HEK293 (cell line): ENCODE data around the gene GPR62.

ENCODE experiments used
- ATF2 ChIP-seq: fragments of 450-650 bp; formaldehyde crosslinking; IDR thresholded peaks from 2 replicates; pipeline ENCODE4 v1.5.1; 2016; ENCODE audit warnings: missing biosample characterization, missing genetic modification characterization, low read depth
- KLF10 ChIP-seq: fragments of 450-650 bp; IDR thresholded peaks from 2 replicates; pipeline ENCODE4 v1.5.1; 2018; ENCODE audit warnings: missing biosample characterization, mild to moderate bottlenecking, missing genetic modification characterization
- PBX3 ChIP-seq: sonication (generic); formaldehyde crosslinking; IDR thresholded peaks from 2 replicates; pipeline ENCODE4 v1.8.1; 2022; ENCODE audit warnings: mild to moderate bottlenecking, moderate library complexity, missing genetic modification reagents
- SP2 ChIP-seq: fragments of 450-650 bp; formaldehyde crosslinking; IDR thresholded peaks from 2 replicates; pipeline ENCODE4 v1.5.1; 2016; ENCODE audit warnings: missing biosample characterization, missing genetic modification characterization
- ZNF138 ChIP-seq: fragments of 450-650 bp; formaldehyde crosslinking; IDR thresholded peaks from 2 replicates; pipeline ENCODE4 v1.5.1; 2016; ENCODE audit warnings: missing biosample characterization, missing genetic modification characterization, borderline replicate concordance
- ZSCAN5A ChIP-seq: fragments of 450-650 bp; formaldehyde crosslinking; IDR thresholded peaks from 2 replicates; pipeline ENCODE4 v1.5.1; 2016; ENCODE audit warnings: missing biosample characterization, missing genetic modification characterization
- TF ChIP-seq, protein P1 (sequence below): fragments of 450-650 bp; formaldehyde crosslinking; IDR thresholded peaks from 2 replicates; pipeline ENCODE4 v1.5.1; 2016; ENCODE audit warnings: missing biosample characterization, missing genetic modification characterization
- TF ChIP-seq, protein P2 (sequence below): fragments of 450-650 bp; formaldehyde crosslinking; IDR thresholded peaks from 2 replicates; pipeline ENCODE4 v1.5.1; 2016; ENCODE audit warnings: missing biosample characterization, missing genetic modification characterization

DNA sequence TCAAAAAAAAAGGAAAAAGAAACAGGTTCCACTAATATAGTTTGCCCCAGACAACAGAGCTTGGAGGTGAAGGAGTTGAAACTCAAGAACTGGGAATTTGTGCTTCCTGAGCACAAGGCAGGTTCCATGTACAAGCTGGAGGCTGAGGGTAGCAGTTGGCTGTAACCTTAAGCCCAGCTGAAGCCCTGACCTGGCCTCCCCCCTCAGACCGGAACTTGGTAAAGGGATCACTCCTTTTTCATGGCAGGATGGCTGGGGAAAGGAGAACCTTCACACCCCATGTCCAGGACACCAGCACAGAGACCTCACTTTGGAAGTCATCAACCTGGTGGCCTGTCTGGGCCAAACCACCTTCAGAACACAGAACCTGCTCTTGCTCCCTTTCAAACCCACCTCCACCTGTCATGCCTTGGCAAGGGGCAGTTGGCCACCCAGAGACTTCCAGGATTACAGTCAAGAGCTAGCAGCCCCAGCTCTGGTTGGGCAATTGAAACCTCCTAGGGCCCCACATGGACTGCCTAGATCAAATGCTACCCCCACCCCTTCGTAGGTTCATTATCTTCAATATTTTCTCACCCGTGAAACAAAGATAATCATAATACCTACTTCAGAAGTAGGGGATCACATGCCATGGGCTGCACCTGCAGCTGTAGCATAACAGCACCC is 37.0 kb downstream of the GPR62 start:
- TF ChIP-seq, protein P1, sequence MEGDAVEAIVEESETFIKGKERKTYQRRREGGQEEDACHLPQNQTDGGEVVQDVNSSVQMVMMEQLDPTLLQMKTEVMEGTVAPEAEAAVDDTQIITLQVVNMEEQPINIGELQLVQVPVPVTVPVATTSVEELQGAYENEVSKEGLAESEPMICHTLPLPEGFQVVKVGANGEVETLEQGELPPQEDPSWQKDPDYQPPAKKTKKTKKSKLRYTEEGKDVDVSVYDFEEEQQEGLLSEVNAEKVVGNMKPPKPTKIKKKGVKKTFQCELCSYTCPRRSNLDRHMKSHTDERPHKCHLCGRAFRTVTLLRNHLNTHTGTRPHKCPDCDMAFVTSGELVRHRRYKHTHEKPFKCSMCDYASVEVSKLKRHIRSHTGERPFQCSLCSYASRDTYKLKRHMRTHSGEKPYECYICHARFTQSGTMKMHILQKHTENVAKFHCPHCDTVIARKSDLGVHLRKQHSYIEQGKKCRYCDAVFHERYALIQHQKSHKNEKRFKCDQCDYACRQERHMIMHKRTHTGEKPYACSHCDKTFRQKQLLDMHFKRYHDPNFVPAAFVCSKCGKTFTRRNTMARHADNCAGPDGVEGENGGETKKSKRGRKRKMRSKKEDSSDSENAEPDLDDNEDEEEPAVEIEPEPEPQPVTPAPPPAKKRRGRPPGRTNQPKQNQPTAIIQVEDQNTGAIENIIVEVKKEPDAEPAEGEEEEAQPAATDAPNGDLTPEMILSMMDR (tag by site-specific recombination): no peak
- TF ChIP-seq ZSCAN5A (tag by site-specific recombination) (no peak), ZNF138 (tag by site-specific recombination) (no peak), ATF2 (no peak), KLF10 (tag by site-specific recombination) (no peak), PBX3 (no peak), SP2 (tag by site-specific recombination) (no peak)
- TF ChIP-seq, protein P2, sequence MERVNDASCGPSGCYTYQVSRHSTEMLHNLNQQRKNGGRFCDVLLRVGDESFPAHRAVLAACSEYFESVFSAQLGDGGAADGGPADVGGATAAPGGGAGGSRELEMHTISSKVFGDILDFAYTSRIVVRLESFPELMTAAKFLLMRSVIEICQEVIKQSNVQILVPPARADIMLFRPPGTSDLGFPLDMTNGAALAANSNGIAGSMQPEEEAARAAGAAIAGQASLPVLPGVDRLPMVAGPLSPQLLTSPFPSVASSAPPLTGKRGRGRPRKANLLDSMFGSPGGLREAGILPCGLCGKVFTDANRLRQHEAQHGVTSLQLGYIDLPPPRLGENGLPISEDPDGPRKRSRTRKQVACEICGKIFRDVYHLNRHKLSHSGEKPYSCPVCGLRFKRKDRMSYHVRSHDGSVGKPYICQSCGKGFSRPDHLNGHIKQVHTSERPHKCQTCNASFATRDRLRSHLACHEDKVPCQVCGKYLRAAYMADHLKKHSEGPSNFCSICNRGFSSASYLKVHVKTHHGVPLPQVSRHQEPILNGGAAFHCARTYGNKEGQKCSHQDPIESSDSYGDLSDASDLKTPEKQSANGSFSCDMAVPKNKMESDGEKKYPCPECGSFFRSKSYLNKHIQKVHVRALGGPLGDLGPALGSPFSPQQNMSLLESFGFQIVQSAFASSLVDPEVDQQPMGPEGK (tag by site-specific recombination): no peak
